Transverse colon (tissue), 4 donors: ENCODE measurements around the gene TOX2. TPM values are rescaled to one million over a fixed set of nuclear protein-coding genes. Genes with fewer than 3 reads are reported as not detected.

Experiments
- DNase-seq: peaks from one replicate; pipeline ENCODE4 v3.0.0-alpha.2; 2019
- H3K27ac ChIP-seq, 4 donors: fragments of 200-600 bp; sonication (generic); 2 replicates each; pipeline ENCODE4 v1.5.1; 2016 to 2018; ENCODE audit warnings: inconsistent platforms in 4 of 4
- H3K27me3 ChIP-seq: fragments of 200-600 bp; sonication (generic); 2 replicates; pipeline ENCODE4 v1.5.1; 2017; ENCODE audit warnings: inconsistent platforms
- H3K36me3 ChIP-seq, 4 donors: fragments of 200-600 bp; sonication (generic); 2 replicates each; pipeline ENCODE4 v1.5.1; 2017 to 2019; ENCODE audit warnings: inconsistent platforms in 4 of 4
- H3K4me1 ChIP-seq, 4 donors: fragments of 200-600 bp; sonication (generic); 2 replicates each; pipeline ENCODE4 v1.5.1; 2017 to 2020; ENCODE audit warnings: inconsistent platforms in 4 of 4
- H3K4me3 ChIP-seq, 4 donors: fragments of 200-600 bp; sonication (generic); 1 replicate in 1 of 4; 2 replicates in 3 of 4; pipeline versions ENCODE4 v1.5.1 to v1.6.1; 2017 to 2019; ENCODE audit warnings: inconsistent platforms in 4 of 4
- H3K9me3 ChIP-seq, 2 donors: fragments of 200-600 bp; sonication (generic); 2 replicates each; pipeline ENCODE4 v1.5.1; 2017 to 2019; ENCODE audit warnings: inconsistent platforms in 2 of 2
- EP300 ChIP-seq: sonication (generic); formaldehyde crosslinking; IDR thresholded peaks from one replicate; pipeline ENCODE4 v1.6.1; 2017; ENCODE audit warnings: antibody characterized with exemption, low read depth
- POLR2A ChIP-seq: fragments of 450-650 bp; IDR thresholded peaks from one replicate; pipeline ENCODE4 v1.6.1; 2016; ENCODE audit warnings: antibody characterized with exemption, mild to moderate bottlenecking, moderate library complexity
- POLR2AphosphoS5 ChIP-seq, 3 donors: sonication (generic); formaldehyde crosslinking; IDR thresholded peaks; one replicate each; pipeline ENCODE4 v1.6.1; 2016; ENCODE audit warnings: antibody characterized with exemption in 3 of 3
- WGBS, 2 donors: methylation state at CpG; one replicate each; pipeline ENCODE4 v1.1.5; 2018; ENCODE audit warnings: low coverage in 1 of 2; 5-methylcytosine and 5-hydroxymethylcytosine counted together
- in situ Hi-C, 4 donors: fragments of 200-750 bp; cut with MboI; loops; one replicate each; pipeline versions ENCODE4 v1.15.0 to v1.15.1; 2017; ENCODE audit warnings: low sequenced_read_pairs in 3 of 4, low pct_ligation_motif_present in 1 of 4, low pct_unique_long_range_greater_than_20kb in 1 of 4
- intact Hi-C: fragments of 100-400 bp; cut with DNase I; formaldehyde crosslinking; loops from one replicate; pipeline ENCODE4 v1.15.1; 2023; ENCODE audit warnings: low total_unique reads
- total RNA-seq, 4 donors: library from RNA; depleted of rRNA; stranded (reverse); fragments of >200 nt; gene quantifications; one replicate each; pipeline ENCODE4 v1.1.0, GENCODE V29; 2016
- TF ChIP-seq, protein P1 (sequence below), 5 experiments: fragments of 200-600 bp in 3 of 5; fragments of 450-650 bp in 2 of 5; sonication (generic) in 3 of 5; IDR thresholded peaks; 1 replicate in 2 of 5; 2 replicates in 3 of 5; pipeline ENCODE4 v1.5.1; 2016 to 2017; ENCODE audit warnings: antibody characterized with exemption in 5 of 5, inconsistent platforms in 3 of 5, mild to moderate bottlenecking in 2 of 5, moderate library complexity in 1 of 5

Gene TOX2
- total RNA-seq, 4 donors from 2014 or later: 1.5 to 15.7 (median 6.8) TPM

DNA sequence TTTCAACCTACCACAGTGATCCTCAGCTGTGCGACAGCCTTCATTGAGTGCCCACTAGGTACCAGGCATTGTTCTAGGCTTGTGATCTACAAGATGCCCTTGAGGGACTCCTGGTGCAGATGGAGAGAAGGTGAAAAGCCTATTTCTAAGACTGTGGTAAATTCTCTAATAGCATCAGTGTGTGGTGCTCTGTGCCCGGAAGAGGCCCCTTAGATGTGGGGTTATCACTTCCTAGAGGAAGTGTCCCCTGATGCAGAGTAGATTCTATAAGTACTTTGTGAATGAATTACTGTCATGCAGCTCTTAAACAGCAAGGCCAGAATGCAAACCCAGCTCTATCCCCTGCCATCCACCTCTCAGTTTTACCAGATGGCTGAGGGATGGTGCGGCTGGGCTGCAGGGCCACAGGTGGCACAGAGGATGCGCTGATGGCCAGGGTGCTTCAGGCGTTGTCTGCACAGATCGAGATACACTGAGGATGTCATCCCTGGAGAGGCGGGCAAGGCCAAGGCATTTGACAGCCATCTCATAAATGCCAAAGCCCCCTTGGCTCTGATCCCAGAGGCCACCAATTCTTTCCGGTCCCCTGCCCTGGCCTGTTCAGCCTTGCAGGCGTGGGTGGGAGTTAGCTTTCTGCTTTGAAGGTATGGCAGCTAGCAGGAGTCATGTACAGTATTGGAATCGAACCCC, 96.7 kb downstream of the TOX2 start:
- Histone ChIP-seq H3K9me3 (no peaks in the 10 kb centered on the region), H3K36me3 (no peaks in the 10 kb centered on the region), H3K27me3 (no peaks in the 10 kb centered on the region), H3K27ac (no peak overlapping the region), H3K4me3 (no peak overlapping the region), H3K4me1 (peaks cover 19 to 42% (median 30%) of the 10 kb centered on the region in 4 donors)
- in situ Hi-C loops: no loop called here
- intact Hi-C loops: no loop called here
- no peak for TF ChIP-seq POLR2AphosphoS5 (IDR thresholded peaks at IDR 0.05)
- no peak for TF ChIP-seq POLR2A
- no peak for TF ChIP-seq EP300
- TF ChIP-seq, protein P1, sequence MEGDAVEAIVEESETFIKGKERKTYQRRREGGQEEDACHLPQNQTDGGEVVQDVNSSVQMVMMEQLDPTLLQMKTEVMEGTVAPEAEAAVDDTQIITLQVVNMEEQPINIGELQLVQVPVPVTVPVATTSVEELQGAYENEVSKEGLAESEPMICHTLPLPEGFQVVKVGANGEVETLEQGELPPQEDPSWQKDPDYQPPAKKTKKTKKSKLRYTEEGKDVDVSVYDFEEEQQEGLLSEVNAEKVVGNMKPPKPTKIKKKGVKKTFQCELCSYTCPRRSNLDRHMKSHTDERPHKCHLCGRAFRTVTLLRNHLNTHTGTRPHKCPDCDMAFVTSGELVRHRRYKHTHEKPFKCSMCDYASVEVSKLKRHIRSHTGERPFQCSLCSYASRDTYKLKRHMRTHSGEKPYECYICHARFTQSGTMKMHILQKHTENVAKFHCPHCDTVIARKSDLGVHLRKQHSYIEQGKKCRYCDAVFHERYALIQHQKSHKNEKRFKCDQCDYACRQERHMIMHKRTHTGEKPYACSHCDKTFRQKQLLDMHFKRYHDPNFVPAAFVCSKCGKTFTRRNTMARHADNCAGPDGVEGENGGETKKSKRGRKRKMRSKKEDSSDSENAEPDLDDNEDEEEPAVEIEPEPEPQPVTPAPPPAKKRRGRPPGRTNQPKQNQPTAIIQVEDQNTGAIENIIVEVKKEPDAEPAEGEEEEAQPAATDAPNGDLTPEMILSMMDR (IDR thresholded peaks at IDR 0.05): no peak
- no peak for DNase-seq
- WGBS, 2 donors: 80 to 89% methylated on average over 3 to 10 of the region's 10 CpGs

DNA sequence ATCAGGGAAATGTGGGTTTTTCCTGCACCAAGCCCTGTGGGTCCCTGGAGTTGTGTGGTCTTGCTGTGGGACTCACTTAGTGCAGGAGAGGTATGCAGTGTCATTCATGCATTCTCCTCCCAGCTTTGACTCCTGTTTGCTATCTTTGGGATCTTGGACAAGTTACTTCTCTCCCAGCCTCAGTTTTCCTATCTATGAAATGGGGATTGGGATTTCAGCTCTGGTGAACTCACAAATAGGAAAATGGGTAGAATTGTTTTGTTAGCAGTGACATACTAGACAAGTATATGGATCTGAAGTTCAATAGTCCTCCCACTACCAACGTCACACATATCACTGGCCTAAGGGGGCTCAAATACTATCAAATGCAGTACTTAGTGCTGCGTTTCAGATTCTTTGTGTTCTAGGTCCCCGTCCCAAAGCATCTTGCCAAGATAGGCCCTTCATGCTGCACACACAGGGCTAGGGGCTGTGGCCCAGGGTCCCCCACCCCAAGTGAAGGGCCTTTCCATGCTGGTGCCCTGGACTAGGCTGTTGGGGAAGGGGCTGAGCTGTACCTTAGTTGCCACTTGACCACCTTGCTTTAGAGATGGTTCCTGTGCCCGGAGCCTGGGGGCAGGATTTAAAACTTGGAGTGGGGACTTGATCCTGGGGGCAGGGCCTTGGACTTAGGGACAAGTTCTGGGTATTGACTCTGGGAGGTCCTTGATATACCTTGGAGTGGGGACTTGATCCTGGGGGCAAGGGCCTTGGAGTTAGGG, 98.0 kb downstream of the TOX2 start:
- in situ Hi-C loops: no loop called here
- no peak overlapping the region for H3K4me3 ChIP-seq
- DNase-seq: no peak
- 94% methylated on average over 4 of the region's 4 CpGs; no CpG with 5 or more reads in 1 of the 2 donors for WGBS, 2 donors
- H3K4me1 ChIP-seq: peaks cover 19 to 55% (median 38%) of the 10 kb centered on the region in 4 donors
- H3K36me3 ChIP-seq: no peaks in the 10 kb centered on the region
- H3K27me3 ChIP-seq: no peaks in the 10 kb centered on the region
- TF ChIP-seq POLR2A (no peak), POLR2AphosphoS5 (IDR thresholded peaks at IDR 0.05) (no peak)
- TF ChIP-seq, protein P1 (IDR thresholded peaks at IDR 0.05): no peak
- H3K27ac ChIP-seq: no peak overlapping the region
- intact Hi-C loops: no loop called here
- H3K9me3 ChIP-seq: no peaks in the 10 kb centered on the region

DNA sequence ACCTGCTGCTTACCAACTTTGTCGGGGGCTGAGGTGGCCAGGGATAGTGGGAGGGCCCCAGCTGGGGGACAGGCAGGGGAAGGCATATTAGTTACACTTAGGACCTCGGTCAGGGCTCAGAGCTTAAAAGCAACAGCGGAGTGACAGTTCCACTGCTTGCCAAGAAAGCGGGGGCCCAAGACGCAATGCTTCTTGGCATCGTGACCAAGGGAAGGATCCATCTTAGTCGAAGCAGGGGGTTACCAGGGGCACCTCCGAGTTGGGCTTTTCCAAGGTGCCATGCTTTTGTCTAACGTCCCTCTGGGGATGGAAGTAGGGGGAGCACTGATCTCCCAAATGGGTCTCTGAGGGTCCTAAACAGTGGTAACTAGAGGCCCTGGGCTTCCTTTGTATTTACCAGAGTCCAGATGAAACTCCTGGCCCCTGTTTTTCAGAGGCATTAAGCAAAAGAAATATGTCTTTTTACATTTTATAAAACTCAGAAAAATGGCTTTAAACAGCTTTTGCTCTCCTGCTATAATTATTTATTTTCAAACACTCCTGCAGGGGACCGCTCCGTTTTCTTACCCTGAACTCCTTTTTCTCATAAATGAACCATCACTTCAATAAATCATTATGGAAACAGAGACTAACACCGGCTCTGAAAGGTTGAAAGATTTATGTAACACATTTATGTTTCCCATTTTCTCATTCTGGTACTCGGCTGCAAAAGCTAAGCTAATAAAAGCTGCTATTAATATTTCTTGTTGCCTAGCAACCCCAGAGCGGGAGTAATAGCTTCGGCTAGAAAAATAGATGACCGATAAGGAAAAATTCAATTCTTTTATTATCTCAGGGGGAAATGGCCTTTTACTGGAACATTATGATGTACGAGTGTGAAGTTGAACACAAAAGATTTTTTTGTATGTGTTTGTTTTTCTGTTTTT, 100.4 kb downstream of the TOX2 start:
- Histone ChIP-seq H3K36me3 (no peaks in the 10 kb centered on the region), H3K27me3 (no peaks in the 10 kb centered on the region), H3K4me1 (peaks cover 33 to 67% (median 55%) of the 10 kb centered on the region in 4 donors), H3K4me3 (no peak overlapping the region), H3K27ac (peak overlapping the region in 3 of 4 donors; percentile 26 to 84 (median 46)), H3K9me3 (no peaks in the 10 kb centered on the region)
- in situ Hi-C loops (no loop called here), intact Hi-C loops (no loop called here)
- TF ChIP-seq POLR2A: no peak
- TF ChIP-seq, protein P1 (IDR thresholded peaks at IDR 0.05): no peak
- no peak for TF ChIP-seq POLR2AphosphoS5 (IDR thresholded peaks at IDR 0.05)
- no peak for TF ChIP-seq EP300
- 9 to 34% methylated on average over 8 to 17 of the region's 17 CpGs for WGBS, 2 donors
- DNase-seq: no peak

DNA sequence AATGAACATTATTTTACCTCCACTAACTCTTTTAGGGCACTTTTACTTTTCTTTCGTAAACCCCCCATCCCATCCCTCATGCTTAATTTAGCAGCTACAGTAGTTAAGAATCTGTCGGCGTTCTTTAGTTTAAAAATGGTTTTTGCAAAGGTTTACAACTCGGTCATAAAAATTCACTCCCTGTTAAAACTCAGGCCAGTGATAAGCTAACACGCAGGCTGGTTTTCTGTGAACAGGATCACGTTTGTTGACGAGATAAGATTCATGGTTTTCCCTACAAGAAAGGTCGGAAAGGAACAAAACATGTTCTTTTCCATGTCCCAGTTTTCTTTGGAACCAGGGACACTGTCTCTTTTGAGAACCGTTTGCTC, 101.1 kb downstream of the TOX2 start:
- intact Hi-C loops (no loop called here), in situ Hi-C loops (no loop called here)
- 32 to 41% methylated on average over 7 to 9 of the region's 9 CpGs for WGBS, 2 donors
- H3K36me3 ChIP-seq: no peaks in the 10 kb centered on the region
- DNase-seq: no peak
- TF ChIP-seq POLR2AphosphoS5 (IDR thresholded peaks at IDR 0.05) (no peak), POLR2A (no peak), EP300 (no peak)
- TF ChIP-seq, protein P1 (IDR thresholded peaks at IDR 0.05): no peak
- no peak overlapping the region for H3K4me3 ChIP-seq
- peaks cover 32 to 67% (median 55%) of the 10 kb centered on the region in 4 donors for H3K4me1 ChIP-seq
- H3K9me3 ChIP-seq: no peaks in the 10 kb centered on the region
- H3K27ac ChIP-seq: peak overlapping the region in 3 of 4 donors; percentile 26 to 84 (median 46)
- no peaks in the 10 kb centered on the region for H3K27me3 ChIP-seq
